HCT116 (cell line): ENCODE results near the gene SFXN3. TPM values are rescaled to one million over a fixed set of nuclear protein-coding genes. Genes with fewer than 3 reads are reported as not detected.

Experiments
- ATAC-seq: fragments of 200-7000 bp; cut with Tn5 transposase; 2 replicates; pipeline ENCODE4 v1.9.1; 2020; ENCODE audit warnings: mild to moderate bottlenecking, moderate library complexity
- BruUV-seq: library from RNA; stranded (reverse); fragments of 400-500 nt; replicated peaks from 2 replicates; lab custom pipeline; 2021; lab: Mats Ljungman, UMichigan
- CTCF ChIA-PET: fragments of 300-600 bp; sonication (Branson Sonifier 250); formaldehyde crosslinking; loops from one replicate; lab custom pipeline; 2021; ENCODE audit warnings: antibody characterized with exemption; lab: Charles Lee
- POLR2A ChIA-PET: fragments of 300-600, 350-600 bp; sonication (Branson Sonifier 250); formaldehyde crosslinking; loops from one replicate; lab custom pipeline; 2021; ENCODE audit warnings: antibody characterized with exemption; lab: Charles Lee
- RAD21 ChIA-PET, 2 experiments: fragments of 300-600 bp; sonication (Branson Sonifier 250); formaldehyde crosslinking; loops; one replicate each; lab custom pipeline; 2023; ENCODE audit warnings: low total read pairs in 2 of 2; ENCODE audit not compliant: uncharacterized antibody in 2 of 2, unreplicated experiment in 2 of 2, low non-redundant PET in 1 of 2; lab: Charles Lee
- DNase-seq: peaks from one replicate; pipeline ENCODE4 v3.0.0-alpha.2; 2010; ENCODE audit warnings: low read depth, low spot score
- H2AFZ ChIP-seq: fragments of 200-600 bp; shearing (Covaris generic), sonication (generic); 2 replicates; pipeline ENCODE4 v1.6.1; 2017; ENCODE audit warnings: low read depth, mixed run types, mixed read lengths, antibody characterized with exemption, low read length; ENCODE audit not compliant: poor library complexity, severe bottlenecking
- H3K27ac ChIP-seq: 2 replicates; pipeline ENCODE4 v1.5.1; 2012; ENCODE audit warnings: low read depth, low read length
- H3K27me3 ChIP-seq: fragments of 200-600 bp; sonication (generic); 2 replicates; pipeline ENCODE4 v1.6.1; 2016; ENCODE audit warnings: mixed run types, low read length, mixed read lengths; ENCODE audit not compliant: insufficient read depth
- H3K36me3 ChIP-seq, 2 experiments: fragments of 200-500 bp in 1 of 2; fragments of 200-600 bp in 1 of 2; sonication (Bioruptor generic) in 1 of 2; sonication (generic) in 1 of 2; 2 replicates each; pipeline versions ENCODE4 v1.5.1 to v1.6.1; 2014 to 2016; ENCODE audit warnings: low read length in 2 of 2, inconsistent platforms in 1 of 2, mixed read lengths in 1 of 2, mixed run types in 1 of 2; ENCODE audit not compliant: insufficient read depth in 2 of 2, control insufficient read depth in 1 of 2
- H3K4me1 ChIP-seq, 2 experiments: fragments of 200-600 bp in 1 of 2; sonication (generic) in 1 of 2; 2 replicates each; pipeline versions ENCODE4 v1.5.1 to v1.6.1; 2012 to 2017; ENCODE audit warnings: low read length in 2 of 2, inconsistent platforms in 1 of 2, mild to moderate bottlenecking in 1 of 2, mixed read lengths in 1 of 2, mixed run types in 1 of 2, moderate library complexity in 1 of 2; ENCODE audit not compliant: insufficient read depth in 2 of 2, control insufficient read depth in 1 of 2
- H3K4me2 ChIP-seq: fragments of 200-600 bp; sonication (generic); 2 replicates; pipeline ENCODE4 v1.6.1; 2017; ENCODE audit warnings: mixed run types, low read length, mixed read lengths
- H3K4me3 ChIP-seq, 2 experiments: fragments of 200-600 bp in 1 of 2; sonication (generic) in 1 of 2; replicated peaks in 1 of 2; 2 replicates each; pipeline ENCODE4 v1.5.1; 2011 to 2016; ENCODE audit warnings: low read length in 2 of 2, control low read depth in 1 of 2, low read depth in 1 of 2, mild to moderate bottlenecking in 1 of 2, mixed read lengths in 1 of 2, mixed run types in 1 of 2
- H3K79me2 ChIP-seq: fragments of 200-600 bp; sonication (generic); 2 replicates; pipeline ENCODE4 v1.6.1; 2017; ENCODE audit warnings: mild to moderate bottlenecking, mixed run types, low read length, moderate library complexity, mixed read lengths; ENCODE audit not compliant: insufficient read depth
- H3K9ac ChIP-seq: fragments of 200-600 bp; sonication (generic); 2 replicates; pipeline ENCODE4 v1.6.1; 2016; ENCODE audit warnings: low read length, mixed read lengths
- H3K9me2 ChIP-seq: fragments of 200-600 bp; sonication (generic), shearing (Covaris generic); 2 replicates; pipeline ENCODE4 v1.6.1; 2017; ENCODE audit warnings: mixed run types, mild to moderate bottlenecking, moderate library complexity; ENCODE audit not compliant: insufficient read depth
- H3K9me3 ChIP-seq, 2 experiments: fragments of 200-500 bp in 1 of 2; fragments of 200-600 bp in 1 of 2; sonication (Bioruptor generic) in 1 of 2; sonication (generic) in 1 of 2; 2 replicates each; pipeline ENCODE4 v1.6.1; 2014 to 2017; ENCODE audit warnings: low read length in 2 of 2, mixed read lengths in 2 of 2, inconsistent platforms in 1 of 2, low read depth in 1 of 2, mild to moderate bottlenecking in 1 of 2, mixed run types in 1 of 2, moderate library complexity in 1 of 2; ENCODE audit not compliant: control insufficient read depth in 1 of 2, insufficient read depth in 1 of 2
- H4K20me1 ChIP-seq: fragments of 200-600 bp; sonication (generic), shearing (Covaris generic); 2 replicates; pipeline ENCODE4 v1.6.1; 2017; ENCODE audit warnings: mixed run types, mild to moderate bottlenecking, moderate library complexity; ENCODE audit not compliant: insufficient read depth
- ATF3 ChIP-seq: IDR thresholded peaks from 2 replicates; pipeline ENCODE4 v1.6.1; 2012
- CBX3 ChIP-seq: IDR thresholded peaks from 2 replicates; pipeline ENCODE4 v1.6.1; 2012; ENCODE audit warnings: low read depth
- EGR1 ChIP-seq: IDR thresholded peaks from 2 replicates; pipeline ENCODE4 v1.6.1; 2012; ENCODE audit warnings: low read depth
- ELF1 ChIP-seq: IDR thresholded peaks from 2 replicates; pipeline ENCODE4 v1.6.1; 2012; ENCODE audit warnings: low read depth, borderline replicate concordance
- EZH2 ChIP-seq: fragments of 200-600 bp; sonication (generic); IDR thresholded peaks from 2 replicates; pipeline ENCODE4 v1.6.1; 2017; ENCODE audit warnings: antibody characterized with exemption, mixed run types
- EZH2phosphoT487 ChIP-seq: fragments of 200-600 bp; IDR thresholded peaks from 2 replicates; pipeline ENCODE4 v1.6.1; 2018; ENCODE audit warnings: antibody characterized with exemption, borderline replicate concordance
- FOSL1 ChIP-seq: IDR thresholded peaks from 2 replicates; pipeline ENCODE4 v1.6.1; 2012; ENCODE audit warnings: low read depth
- JUND ChIP-seq: IDR thresholded peaks from 2 replicates; pipeline ENCODE4 v1.6.1; 2012
- MAX ChIP-seq: IDR thresholded peaks from 2 replicates; pipeline ENCODE4 v1.6.1; 2012
- POLR2A ChIP-seq: IDR thresholded peaks from 2 replicates; pipeline ENCODE4 v1.7.0; 2011; ENCODE audit warnings: borderline replicate concordance; ENCODE audit not compliant: insufficient read depth, insufficient read length; ENCODE audit errors: extremely low read depth
- RAD21 ChIP-seq: IDR thresholded peaks from 2 replicates; pipeline ENCODE4 v1.6.1; 2012; ENCODE audit warnings: low read depth, mild to moderate bottlenecking
- SIN3A ChIP-seq: IDR thresholded peaks from 2 replicates; pipeline ENCODE4 v1.6.1; 2012; ENCODE audit warnings: low read depth
- SP1 ChIP-seq: IDR thresholded peaks from 2 replicates; pipeline ENCODE4 v1.6.1; 2012; ENCODE audit warnings: low read depth
- SRF ChIP-seq: IDR thresholded peaks from 2 replicates; pipeline ENCODE4 v1.6.1; 2012; ENCODE audit warnings: low read depth
- TCF7L2 ChIP-seq: IDR thresholded peaks from 2 replicates; pipeline ENCODE4 v1.7.0; 2011; ENCODE audit warnings: borderline replicate concordance, inconsistent platforms; ENCODE audit not compliant: insufficient read depth, insufficient read length; ENCODE audit errors: extremely low read depth
- YY1 ChIP-seq: IDR thresholded peaks from 2 replicates; pipeline ENCODE4 v1.6.1; 2011; ENCODE audit warnings: low read length, low read depth, moderate library complexity, mild to moderate bottlenecking; ENCODE audit not compliant: insufficient replicate concordance; ENCODE audit errors: extremely low read depth
- ZFX ChIP-seq: fragments of 450-650 bp; IDR thresholded peaks from 2 replicates; pipeline ENCODE4 v1.6.1; 2017
- ZNF274 ChIP-seq: fragments of 200-500 bp; sonication (Bioruptor generic); IDR thresholded peaks from 2 replicates; pipeline ENCODE4 v1.6.1; 2014; ENCODE audit warnings: mild to moderate bottlenecking, low read depth, low read length, inconsistent platforms
- intact Hi-C: fragments of 100-400 bp; cut with micrococcal nuclease; formaldehyde crosslinking; loops from 2 replicates; pipeline ENCODE4 v1.10.0; 2022
- total RNA-seq: library from RNA; stranded (reverse); gene quantifications from one replicate; pipeline ENCODE4 v1.2.1, GENCODE V29; 2021; ENCODE audit not compliant: unreplicated experiment
- TF ChIP-seq, protein P1 (sequence below): IDR thresholded peaks from 2 replicates; pipeline ENCODE4 v1.6.1; 2012; ENCODE audit warnings: low read depth

Gene SFXN3
- total RNA-seq, 1 experiment from 2014 or later, result 52.5 TPM

DNA sequence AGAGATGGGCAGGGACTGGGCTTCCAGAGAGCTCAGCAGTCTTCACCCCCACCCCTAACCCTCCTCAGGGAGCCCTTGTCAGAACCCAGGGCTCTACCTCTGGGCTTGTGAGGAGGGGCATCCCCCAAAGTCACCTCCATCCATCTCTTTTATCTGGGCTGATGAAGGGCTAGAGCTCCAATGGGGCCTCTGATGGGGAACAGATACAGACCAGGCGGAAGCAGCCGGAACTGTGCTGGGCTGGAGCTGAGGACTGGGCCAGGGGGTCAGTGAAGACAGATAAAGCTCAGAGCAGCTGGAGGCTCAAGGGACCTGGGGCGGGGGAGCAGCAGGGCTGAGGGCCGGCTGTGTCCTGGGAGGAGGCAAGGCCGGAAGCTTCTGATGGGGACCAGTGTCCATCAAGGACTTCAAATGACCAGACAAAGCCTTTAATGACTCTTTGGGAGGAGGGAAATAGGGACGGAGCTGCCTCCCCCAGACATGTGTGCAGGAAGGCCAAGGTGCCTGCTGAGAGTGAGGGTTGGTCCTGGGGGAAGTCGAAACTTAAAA is 40.9 kb downstream of the SFXN3 start (continued):
- TF ChIP-seq ELF1 (no peak), EZH2 (no peak), YY1 (no peak), ZNF274 (no peak), SIN3A (no peak), RAD21 (no peak), SP1 (no peak), ZFX (no peak), CBX3 (no peak), ATF3 (no peak), SRF (no peak), MAX (no peak)
- TF ChIP-seq, protein P1, sequence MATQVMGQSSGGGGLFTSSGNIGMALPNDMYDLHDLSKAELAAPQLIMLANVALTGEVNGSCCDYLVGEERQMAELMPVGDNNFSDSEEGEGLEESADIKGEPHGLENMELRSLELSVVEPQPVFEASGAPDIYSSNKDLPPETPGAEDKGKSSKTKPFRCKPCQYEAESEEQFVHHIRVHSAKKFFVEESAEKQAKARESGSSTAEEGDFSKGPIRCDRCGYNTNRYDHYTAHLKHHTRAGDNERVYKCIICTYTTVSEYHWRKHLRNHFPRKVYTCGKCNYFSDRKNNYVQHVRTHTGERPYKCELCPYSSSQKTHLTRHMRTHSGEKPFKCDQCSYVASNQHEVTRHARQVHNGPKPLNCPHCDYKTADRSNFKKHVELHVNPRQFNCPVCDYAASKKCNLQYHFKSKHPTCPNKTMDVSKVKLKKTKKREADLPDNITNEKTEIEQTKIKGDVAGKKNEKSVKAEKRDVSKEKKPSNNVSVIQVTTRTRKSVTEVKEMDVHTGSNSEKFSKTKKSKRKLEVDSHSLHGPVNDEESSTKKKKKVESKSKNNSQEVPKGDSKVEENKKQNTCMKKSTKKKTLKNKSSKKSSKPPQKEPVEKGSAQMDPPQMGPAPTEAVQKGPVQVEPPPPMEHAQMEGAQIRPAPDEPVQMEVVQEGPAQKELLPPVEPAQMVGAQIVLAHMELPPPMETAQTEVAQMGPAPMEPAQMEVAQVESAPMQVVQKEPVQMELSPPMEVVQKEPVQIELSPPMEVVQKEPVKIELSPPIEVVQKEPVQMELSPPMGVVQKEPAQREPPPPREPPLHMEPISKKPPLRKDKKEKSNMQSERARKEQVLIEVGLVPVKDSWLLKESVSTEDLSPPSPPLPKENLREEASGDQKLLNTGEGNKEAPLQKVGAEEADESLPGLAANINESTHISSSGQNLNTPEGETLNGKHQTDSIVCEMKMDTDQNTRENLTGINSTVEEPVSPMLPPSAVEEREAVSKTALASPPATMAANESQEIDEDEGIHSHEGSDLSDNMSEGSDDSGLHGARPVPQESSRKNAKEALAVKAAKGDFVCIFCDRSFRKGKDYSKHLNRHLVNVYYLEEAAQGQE, result no peak
- TF ChIP-seq, all 23 proteins: peak for 0

- no peak overlapping the region for H2AFZ ChIP-seq
Observed at GRCh38 chr10:101072923-101073322, 41.9 kb downstream of the SFXN3 start.

More at GRCh38 chr10:101072923-101073322, 41.9 kb downstream of the SFXN3 start:
- Histone ChIP-seq H4K20me1 (no peaks in the 10 kb centered on the region), H3K9me3 (no peaks in the 10 kb centered on the region), H3K4me3 (no peak overlapping the region), H3K9me2 (no peaks in the 10 kb centered on the region)
- POLR2A ChIA-PET, result no interaction called here
- DNase-seq, result no peak
- RAD21 ChIA-PET, result no interaction called here
- TF ChIP-seq ZNF274 (no peak), YY1 (no peak), EGR1 (no peak), MAX (no peak), JUND (no peak), EZH2 (no peak), FOSL1 (no peak), ZFX (no peak), EZH2phosphoT487 (no peak), CBX3 (no peak), SP1 (no peak), POLR2A (no peak), TCF7L2 (no peak)
- TF ChIP-seq, protein P1, result no peak
- TF ChIP-seq, all 23 proteins: peak for 0
- H3K79me2 ChIP-seq, result no peaks in the 10 kb centered on the region
- ATAC-seq, result no peak
- peaks cover 12% of the 10 kb centered on the region for H3K27me3 ChIP-seq
- H3K27ac ChIP-seq, result no peak overlapping the region
- intact Hi-C loops, result no loop called here
- H3K4me1 ChIP-seq, result peaks cover 4 to 27% of the 10 kb centered on the region in 2 experiments
- H3K4me2 ChIP-seq, result no peak overlapping the region
- H3K36me3 ChIP-seq, result no peaks in the 10 kb centered on the region
- CTCF ChIA-PET, result interaction anchor here (2.1 kb wide), 1 partner anchor 23 kb away, joined by 11 read pairs; no protein-coding TSS in a partner anchor
- H3K9ac ChIP-seq, result no peak overlapping the region
- no TSS peak for BruUV-seq
